Measurements from ENCODE around the gene ATXN1. TPM values are rescaled to one million over a fixed set of nuclear protein-coding genes. Genes with fewer than 3 reads are reported as not detected.

ATXN1 gene
- total and polyA plus RNA-seq, 2 of the 13 experiments (the other 11 are each of a cell fraction or from before 2014, with no cell fraction given), result 20.7 to 39.5 TPM

DNA sequence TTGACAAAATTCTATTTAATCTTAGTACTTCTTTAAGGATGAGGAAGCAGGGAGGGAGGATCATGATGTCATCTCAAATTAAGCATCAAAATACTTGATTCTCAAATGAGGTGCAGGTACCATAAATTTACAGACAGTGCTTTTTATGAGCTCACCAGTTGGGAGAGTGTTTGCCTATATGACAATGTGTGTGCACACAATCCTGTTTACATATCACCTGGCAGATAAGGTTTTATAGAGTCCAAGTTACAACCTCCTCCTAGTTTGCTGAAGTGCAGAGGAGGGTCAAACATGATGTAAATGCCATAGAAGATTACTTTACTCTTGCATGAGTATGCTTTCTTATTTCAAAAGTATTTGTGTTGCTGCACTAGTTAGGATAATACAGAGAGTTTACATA, 6.4 kb downstream of the ATXN1 start (continued):
- TF ChIP-seq, protein P1, sequence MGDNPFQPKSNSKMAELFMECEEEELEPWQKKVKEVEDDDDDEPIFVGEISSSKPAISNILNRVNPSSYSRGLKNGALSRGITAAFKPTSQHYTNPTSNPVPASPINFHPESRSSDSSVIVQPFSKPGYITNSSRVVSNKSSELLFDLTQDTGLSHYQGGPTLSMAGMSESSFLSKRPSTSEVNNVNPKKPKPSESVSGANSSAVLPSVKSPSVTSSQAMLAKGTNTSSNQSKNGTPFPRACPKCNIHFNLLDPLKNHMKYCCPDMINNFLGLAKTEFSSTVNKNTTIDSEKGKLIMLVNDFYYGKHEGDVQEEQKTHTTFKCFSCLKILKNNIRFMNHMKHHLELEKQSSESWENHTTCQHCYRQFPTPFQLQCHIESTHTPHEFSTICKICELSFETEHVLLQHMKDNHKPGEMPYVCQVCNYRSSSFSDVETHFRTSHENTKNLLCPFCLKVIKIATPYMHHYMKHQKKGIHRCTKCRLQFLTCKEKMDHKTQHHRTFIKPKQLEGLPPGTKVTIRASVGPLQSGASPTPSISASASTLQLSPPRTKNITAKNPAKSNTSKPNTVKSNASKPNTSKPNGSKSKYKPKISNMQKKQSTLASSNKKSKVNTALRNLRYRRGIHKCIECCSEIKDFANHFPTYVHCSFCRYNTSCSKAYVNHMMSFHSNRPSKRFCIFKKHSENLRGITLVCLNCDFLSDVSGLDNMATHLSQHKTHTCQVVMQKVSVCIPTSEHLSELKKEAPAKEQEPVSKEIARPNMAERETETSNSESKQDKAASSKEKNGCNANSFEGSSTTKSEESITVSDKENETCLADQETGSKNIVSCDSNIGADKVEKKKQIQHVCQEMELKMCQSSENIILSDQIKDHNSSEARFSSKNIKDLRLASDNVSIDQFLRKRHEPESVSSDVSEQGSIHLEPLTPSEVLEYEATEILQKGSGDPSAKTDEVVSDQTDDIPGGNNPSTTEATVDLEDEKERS (CRISPR knock-in tag; IDR thresholded peaks at IDR 0.05), result peak; percentile 62; the same call in 1 of the 2 replicates
- TF ChIP-seq, protein P2, sequence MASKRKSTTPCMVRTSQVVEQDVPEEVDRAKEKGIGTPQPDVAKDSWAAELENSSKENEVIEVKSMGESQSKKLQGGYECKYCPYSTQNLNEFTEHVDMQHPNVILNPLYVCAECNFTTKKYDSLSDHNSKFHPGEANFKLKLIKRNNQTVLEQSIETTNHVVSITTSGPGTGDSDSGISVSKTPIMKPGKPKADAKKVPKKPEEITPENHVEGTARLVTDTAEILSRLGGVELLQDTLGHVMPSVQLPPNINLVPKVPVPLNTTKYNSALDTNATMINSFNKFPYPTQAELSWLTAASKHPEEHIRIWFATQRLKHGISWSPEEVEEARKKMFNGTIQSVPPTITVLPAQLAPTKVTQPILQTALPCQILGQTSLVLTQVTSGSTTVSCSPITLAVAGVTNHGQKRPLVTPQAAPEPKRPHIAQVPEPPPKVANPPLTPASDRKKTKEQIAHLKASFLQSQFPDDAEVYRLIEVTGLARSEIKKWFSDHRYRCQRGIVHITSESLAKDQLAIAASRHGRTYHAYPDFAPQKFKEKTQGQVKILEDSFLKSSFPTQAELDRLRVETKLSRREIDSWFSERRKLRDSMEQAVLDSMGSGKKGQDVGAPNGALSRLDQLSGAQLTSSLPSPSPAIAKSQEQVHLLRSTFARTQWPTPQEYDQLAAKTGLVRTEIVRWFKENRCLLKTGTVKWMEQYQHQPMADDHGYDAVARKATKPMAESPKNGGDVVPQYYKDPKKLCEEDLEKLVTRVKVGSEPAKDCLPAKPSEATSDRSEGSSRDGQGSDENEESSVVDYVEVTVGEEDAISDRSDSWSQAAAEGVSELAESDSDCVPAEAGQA (IDR thresholded peaks at IDR 0.05; ENCODE audit: low read depth), result no peak
- TF ChIP-seq, protein P2 (CRISPR knock-in tag; IDR thresholded peaks at IDR 0.05; ENCODE audit: borderline replicate concordance), result no peak
- no peak; the same call in 1 of the 2 replicates for TF ChIP-seq SOX13 (IDR thresholded peaks at IDR 0.05)
- peak in 1 of 2 experiments; percentile 93; a peak in 2 of 4 replicates for TF ChIP-seq SOX13 (CRISPR knock-in tag; conservative IDR thresholded peaks at IDR 0.05 in 1 of 2, IDR thresholded peaks at IDR 0.05 in 1 of 2)
- TF ChIP-seq KLF11 (CRISPR knock-in tag; IDR thresholded peaks at IDR 0.05), result peak; percentile 57; the same call in 1 of the 2 replicates
- TF ChIP-seq ZNF605 (CRISPR knock-in tag; IDR thresholded peaks at IDR 0.05), result no peak
- TF ChIP-seq NCOR1 (IDR thresholded peaks at IDR 0.05; ENCODE audit: borderline replicate concordance, low read length), result peak; percentile 58; the same call in 1 of the 2 replicates
- no peak for TF ChIP-seq SMAD9 (CRISPR knock-in tag; IDR thresholded peaks at IDR 0.05)
- no peak for TF ChIP-seq TP53 (CRISPR knock-in tag; conservative IDR thresholded peaks at IDR 0.05)
- no peak for TF ChIP-seq LCORL (IDR thresholded peaks at IDR 0.05)
- TF ChIP-seq LCORL (CRISPR knock-in tag; IDR thresholded peaks at IDR 0.05), result peak; percentile 63; the same call in 1 of the 2 replicates
- TF ChIP-seq ARNT2 (CRISPR knock-in tag; IDR thresholded peaks at IDR 0.05; ENCODE audit: low read depth), result 0 out of 2 replicates have a peak, but pooled peaks have one; percentile 25
- TF ChIP-seq, protein P3, sequence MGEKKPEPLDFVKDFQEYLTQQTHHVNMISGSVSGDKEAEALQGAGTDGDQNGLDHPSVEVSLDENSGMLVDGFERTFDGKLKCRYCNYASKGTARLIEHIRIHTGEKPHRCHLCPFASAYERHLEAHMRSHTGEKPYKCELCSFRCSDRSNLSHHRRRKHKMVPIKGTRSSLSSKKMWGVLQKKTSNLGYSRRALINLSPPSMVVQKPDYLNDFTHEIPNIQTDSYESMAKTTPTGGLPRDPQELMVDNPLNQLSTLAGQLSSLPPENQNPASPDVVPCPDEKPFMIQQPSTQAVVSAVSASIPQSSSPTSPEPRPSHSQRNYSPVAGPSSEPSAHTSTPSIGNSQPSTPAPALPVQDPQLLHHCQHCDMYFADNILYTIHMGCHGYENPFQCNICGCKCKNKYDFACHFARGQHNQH (CRISPR knock-in tag; IDR thresholded peaks at IDR 0.05), result peak; percentile 53; the same call in 1 of the 2 replicates
- TF ChIP-seq ZNF841 (CRISPR knock-in tag; IDR thresholded peaks at IDR 0.05; ENCODE audit: borderline replicate concordance), result no peak
- TF ChIP-seq ZNF557 (CRISPR knock-in tag; IDR thresholded peaks at IDR 0.05), result no peak
- TF ChIP-seq, protein P4, sequence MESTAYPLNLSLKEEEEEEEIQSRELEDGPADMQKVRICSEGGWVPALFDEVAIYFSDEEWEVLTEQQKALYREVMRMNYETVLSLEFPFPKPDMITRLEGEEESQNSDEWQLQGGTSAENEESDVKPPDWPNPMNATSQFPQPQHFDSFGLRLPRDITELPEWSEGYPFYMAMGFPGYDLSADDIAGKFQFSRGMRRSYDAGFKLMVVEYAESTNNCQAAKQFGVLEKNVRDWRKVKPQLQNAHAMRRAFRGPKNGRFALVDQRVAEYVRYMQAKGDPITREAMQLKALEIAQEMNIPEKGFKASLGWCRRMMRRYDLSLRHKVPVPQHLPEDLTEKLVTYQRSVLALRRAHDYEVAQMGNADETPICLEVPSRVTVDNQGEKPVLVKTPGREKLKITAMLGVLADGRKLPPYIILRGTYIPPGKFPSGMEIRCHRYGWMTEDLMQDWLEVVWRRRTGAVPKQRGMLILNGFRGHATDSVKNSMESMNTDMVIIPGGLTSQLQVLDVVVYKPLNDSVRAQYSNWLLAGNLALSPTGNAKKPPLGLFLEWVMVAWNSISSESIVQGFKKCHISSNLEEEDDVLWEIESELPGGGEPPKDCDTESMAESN (CRISPR knock-in tag; conservative IDR thresholded peaks at IDR 0.05), result peak; percentile 54; the same call in 1 of the 2 replicates
- TF ChIP-seq NR2F6 (IDR thresholded peaks at IDR 0.05), result peak; percentile 53; the same call in 1 of the 2 replicates
- TF ChIP-seq NR2F6 (CRISPR knock-in tag; IDR thresholded peaks at IDR 0.05), result peak; percentile 60
